Kidney epithelial cell (primary cell): ENCODE results near the gene OR10K2. TPM values are rescaled to one million over a fixed set of nuclear protein-coding genes. Genes with fewer than 3 reads are reported as not detected.
"Not testable (repeated sequence)": the region's sequence is repeated elsewhere in the genome, so short reads cannot be mapped to it uniquely, and the experiment has no call there.

Experiments
- DNase-seq: peaks from one replicate; pipeline ENCODE4 v3.0.0-alpha.2; 2010; ENCODE audit warnings: low read depth
- H3K27me3 ChIP-seq: 2 replicates; pipeline ENCODE4 v1.6.0; 2011; ENCODE audit warnings: low read length; ENCODE audit not compliant: control insufficient read depth, insufficient read depth
- H3K36me3 ChIP-seq: 2 replicates; pipeline ENCODE4 v1.5.1; 2011; ENCODE audit warnings: low read length; ENCODE audit not compliant: control insufficient read depth, insufficient read depth
- H3K4me3 ChIP-seq: 2 replicates; pipeline ENCODE4 v1.5.1; 2011; ENCODE audit warnings: low read depth, mild to moderate bottlenecking, control low read depth, low read length
- total RNA-seq: library from RNA; depleted of rRNA; stranded (reverse); fragments of >200 nt; gene quantifications from 2 replicates; pipeline ENCODE4 v1.2.3, GENCODE V29; 2015
- TF ChIP-seq, protein P1 (sequence below): IDR thresholded peaks from 2 replicates; pipeline ENCODE4 v1.5.1; 2011; ENCODE audit warnings: mild to moderate bottlenecking, moderate library complexity, low read length, control low read depth, inconsistent platforms; ENCODE audit not compliant: insufficient read depth, poor library complexity, severe bottlenecking

The OR10K2 gene
- total RNA-seq, 1 donor from 2014 or later, result not detected

DNA sequence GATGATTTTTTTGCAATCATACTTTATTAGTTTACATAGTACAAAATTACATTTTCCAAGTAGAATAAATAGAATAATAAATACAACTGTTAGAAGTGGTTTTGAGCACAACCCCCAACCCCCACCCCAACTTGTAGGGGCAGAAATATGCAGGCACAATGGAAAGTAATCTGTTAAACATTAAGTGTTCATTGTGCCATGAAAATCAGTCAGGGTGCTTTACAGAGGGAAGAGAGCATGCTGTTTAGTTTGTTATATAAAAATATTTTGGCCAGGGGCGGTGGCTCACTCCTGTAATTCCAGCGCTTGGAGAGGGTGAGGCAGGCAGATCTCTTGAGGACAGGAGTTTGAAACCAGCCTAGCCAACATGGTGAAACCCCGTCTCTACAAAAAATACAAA lies 29.4 kb downstream of the OR10K2 start:
- Histone ChIP-seq H3K36me3 (no peaks in the 10 kb centered on the region), H3K27me3 (no peaks in the 10 kb centered on the region), H3K4me3 (no peak overlapping the region)
- no peak for DNase-seq
- TF ChIP-seq, protein P1, sequence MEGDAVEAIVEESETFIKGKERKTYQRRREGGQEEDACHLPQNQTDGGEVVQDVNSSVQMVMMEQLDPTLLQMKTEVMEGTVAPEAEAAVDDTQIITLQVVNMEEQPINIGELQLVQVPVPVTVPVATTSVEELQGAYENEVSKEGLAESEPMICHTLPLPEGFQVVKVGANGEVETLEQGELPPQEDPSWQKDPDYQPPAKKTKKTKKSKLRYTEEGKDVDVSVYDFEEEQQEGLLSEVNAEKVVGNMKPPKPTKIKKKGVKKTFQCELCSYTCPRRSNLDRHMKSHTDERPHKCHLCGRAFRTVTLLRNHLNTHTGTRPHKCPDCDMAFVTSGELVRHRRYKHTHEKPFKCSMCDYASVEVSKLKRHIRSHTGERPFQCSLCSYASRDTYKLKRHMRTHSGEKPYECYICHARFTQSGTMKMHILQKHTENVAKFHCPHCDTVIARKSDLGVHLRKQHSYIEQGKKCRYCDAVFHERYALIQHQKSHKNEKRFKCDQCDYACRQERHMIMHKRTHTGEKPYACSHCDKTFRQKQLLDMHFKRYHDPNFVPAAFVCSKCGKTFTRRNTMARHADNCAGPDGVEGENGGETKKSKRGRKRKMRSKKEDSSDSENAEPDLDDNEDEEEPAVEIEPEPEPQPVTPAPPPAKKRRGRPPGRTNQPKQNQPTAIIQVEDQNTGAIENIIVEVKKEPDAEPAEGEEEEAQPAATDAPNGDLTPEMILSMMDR, result no peak

DNA sequence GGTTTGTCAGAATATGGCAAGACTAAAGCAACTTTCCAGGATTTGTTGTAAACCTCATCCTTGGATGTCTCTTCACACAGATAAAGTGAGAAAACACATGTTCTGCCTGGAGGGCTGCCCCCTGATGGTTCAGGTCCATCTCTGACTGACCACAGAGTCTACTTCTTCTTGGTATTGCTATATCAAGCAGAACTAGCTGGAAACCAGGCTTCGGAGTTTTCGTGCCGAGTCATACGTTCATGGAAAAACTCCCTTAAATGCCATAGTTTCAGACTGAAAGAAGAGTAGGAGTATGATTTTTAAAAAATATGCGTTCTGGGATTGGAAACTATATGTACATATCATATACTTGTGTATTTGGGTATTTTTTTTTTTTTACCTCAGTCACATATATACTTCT lies 32.6 kb downstream of the OR10K2 start:
- Histone ChIP-seq H3K36me3 (no peaks in the 10 kb centered on the region), H3K27me3 (no peaks in the 10 kb centered on the region), H3K4me3 (no peak overlapping the region)
- no peak for DNase-seq
- TF ChIP-seq, protein P1, result no peak

DNA sequence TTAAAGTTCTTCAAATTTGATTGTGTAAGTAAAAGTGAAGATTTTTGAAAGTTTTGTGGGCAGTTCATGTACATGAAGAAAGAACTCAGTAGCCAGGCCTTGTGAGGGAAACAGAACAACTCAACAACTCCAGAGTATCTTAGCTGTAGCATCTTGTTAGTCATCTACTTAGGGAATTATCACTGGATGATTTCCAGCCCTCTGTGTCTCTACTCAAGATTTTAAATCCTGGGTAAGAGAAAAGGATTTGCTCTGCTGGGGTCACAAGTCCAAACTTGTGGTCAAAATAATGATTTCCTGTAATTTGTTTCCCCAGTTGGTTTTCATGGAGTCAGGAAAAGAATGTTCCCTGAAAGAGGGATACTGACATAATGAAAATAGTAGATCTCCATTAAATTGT lies 34.9 kb downstream of the OR10K2 start:
- Histone ChIP-seq H3K27me3 (no peaks in the 10 kb centered on the region), H3K36me3 (no peaks in the 10 kb centered on the region), H3K4me3 (no peak overlapping the region)
- TF ChIP-seq, protein P1, result no peak
- no peak for DNase-seq

DNA sequence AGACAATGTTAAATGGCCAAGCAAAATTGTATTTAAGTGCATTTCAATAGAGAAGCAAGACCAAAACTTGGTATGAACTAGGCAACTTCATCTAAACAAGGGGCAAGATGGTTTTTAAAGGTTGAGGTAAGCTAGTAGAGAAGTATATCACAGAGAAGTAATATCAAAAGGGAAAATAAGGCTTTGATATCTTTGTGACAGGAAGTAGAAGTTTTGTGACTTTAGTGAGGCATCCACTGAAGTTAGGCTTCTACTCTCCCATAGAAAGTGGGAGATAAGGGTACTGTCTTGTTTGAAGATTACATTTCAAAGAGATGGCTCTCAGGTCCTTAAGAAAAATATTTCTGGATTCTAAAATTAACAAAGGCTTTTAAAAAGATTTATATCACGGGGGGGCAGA lies 35.7 kb downstream of the OR10K2 start:
- Histone ChIP-seq H3K27me3 (no peaks in the 10 kb centered on the region), H3K36me3 (no peaks in the 10 kb centered on the region), H3K4me3 (no peak overlapping the region)
- TF ChIP-seq, protein P1, result no peak
- no peak for DNase-seq

DNA sequence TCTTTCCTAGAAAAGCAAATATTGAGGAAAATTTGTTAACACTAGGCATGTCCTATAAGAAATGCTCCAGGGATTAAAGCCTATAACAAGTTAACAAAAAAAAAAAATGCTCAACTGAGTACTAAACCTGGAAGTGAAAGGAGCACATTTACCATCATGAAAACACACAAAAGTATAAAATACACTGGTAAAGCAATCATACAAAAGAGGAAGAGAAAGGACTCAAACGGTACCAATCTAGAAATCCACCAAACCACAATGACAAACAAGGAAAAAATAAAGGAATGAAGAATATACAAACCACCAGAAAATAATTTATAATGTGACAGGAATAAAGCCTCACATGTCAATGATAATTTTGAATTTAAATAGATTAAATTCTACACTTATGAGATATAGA lies 51.2 kb downstream of the OR10K2 start:
- DNase-seq, result no peak
- H3K4me3 ChIP-seq, result no peak overlapping the region
- no peaks in the 10 kb centered on the region for H3K36me3 ChIP-seq

DNA sequence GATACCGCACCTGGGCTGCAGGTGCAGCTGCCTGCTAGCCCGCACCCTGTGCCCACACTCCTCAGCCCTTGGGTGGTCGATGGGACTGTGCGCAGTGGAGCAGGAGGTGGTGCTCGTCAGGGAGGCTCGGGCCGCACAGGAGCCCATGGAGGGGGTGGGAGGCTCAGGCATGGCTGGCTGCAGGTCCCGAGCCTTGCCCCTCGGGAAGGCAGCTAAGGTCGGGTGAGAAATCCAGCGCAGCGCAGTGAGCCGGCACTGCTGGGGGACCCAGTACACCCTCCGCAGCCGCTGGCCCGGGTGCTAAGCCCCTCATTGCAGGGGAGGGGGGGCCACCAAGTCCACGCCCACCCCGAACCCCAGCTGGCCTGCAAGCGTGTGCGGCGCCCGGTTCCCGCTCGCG lies 51.9 kb downstream of the OR10K2 start:
- not testable (repeated sequence) for H3K4me3 ChIP-seq, H3K36me3 ChIP-seq, DNase-seq, H3K27me3 ChIP-seq

More for the DNA sequence above, 51.2 kb downstream of the OR10K2 start:
- TF ChIP-seq, protein P1, result no peak
- H3K27me3 ChIP-seq, result no peaks in the 10 kb centered on the region
